GM23248 (cell line): ENCODE data around the gene TRIM44.

Source experiments
- EZH2 ChIP-seq: fragments of 200-600 bp; sonication (generic); IDR thresholded peaks from 2 replicates; pipeline ENCODE4 v1.6.1; 2018; ENCODE audit warnings: antibody characterized with exemption, mild to moderate bottlenecking; ENCODE audit not compliant: insufficient read depth, poor library complexity, severe bottlenecking
- EZH2phosphoT487 ChIP-seq: fragments of 200-600 bp; sonication (generic); IDR thresholded peaks from 2 replicates; pipeline ENCODE4 v1.6.1; 2018; ENCODE audit warnings: antibody characterized with exemption, moderate library complexity, mild to moderate bottlenecking, low read depth; ENCODE audit not compliant: insufficient read depth

GRCh38 chr11:35736952-35737351 is 74.4 kb downstream of the TRIM44 start:
- no peak for TF ChIP-seq EZH2phosphoT487
- no peak for TF ChIP-seq EZH2
